GM19099 (cell line): ENCODE results near the gene OR13G1.

Source experiments
- POLR2A ChIP-seq: IDR thresholded peaks from 3 replicates; pipeline ENCODE4 v1.6.1; 2011; ENCODE audit warnings: low read depth; ENCODE audit not compliant: insufficient read length; ENCODE audit errors: extremely low read depth

The OR13G1 gene, protein sequence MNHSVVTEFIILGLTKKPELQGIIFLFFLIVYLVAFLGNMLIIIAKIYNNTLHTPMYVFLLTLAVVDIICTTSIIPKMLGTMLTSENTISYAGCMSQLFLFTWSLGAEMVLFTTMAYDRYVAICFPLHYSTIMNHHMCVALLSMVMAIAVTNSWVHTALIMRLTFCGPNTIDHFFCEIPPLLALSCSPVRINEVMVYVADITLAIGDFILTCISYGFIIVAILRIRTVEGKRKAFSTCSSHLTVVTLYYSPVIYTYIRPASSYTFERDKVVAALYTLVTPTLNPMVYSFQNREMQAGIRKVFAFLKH

DNA sequence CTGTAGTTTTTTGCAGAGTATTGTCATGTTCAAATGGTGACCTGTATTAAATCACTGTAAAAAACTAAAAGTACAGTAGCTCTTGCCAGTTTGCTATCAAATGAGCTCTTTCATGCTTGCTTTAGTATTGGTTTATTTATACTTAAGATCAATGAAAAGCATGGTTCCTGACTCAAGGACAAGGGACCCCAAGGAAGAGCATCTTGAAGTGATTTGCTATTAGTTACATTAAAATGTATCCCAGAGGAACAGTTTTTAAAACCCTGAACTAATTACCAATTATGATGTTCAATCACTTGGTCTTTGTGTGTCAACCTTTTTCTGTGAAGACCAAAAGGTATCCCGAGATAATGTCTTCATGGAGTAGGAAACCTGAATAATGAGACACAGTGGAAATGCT is at the start of gene OR13G1:
OR13G1 (minus strand) TSS at position 101 of the 400 bp plus-strand sequence. CDS start 6,698 bp downstream, outside the sequence.
- no peak for TF ChIP-seq POLR2A

DNA sequence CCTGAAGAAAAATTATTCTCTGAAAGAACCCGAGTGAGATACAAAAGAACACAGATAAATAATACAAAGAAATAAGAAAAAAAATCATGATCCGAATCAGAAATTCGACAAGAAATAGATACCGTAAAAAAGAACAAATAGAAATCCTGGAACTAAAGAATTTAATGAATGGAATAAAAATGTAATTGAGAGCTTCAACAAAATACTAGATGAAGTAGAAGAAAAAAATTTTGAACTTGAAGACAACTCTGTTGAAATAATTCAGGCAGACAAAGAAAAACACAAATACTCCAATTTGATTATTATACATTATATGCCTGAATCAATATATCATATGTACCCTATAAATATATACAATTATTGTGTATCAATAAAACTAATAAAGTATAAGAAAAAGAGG is 41.7 kb upstream of the OR13G1 start:
- no peak for TF ChIP-seq POLR2A

DNA sequence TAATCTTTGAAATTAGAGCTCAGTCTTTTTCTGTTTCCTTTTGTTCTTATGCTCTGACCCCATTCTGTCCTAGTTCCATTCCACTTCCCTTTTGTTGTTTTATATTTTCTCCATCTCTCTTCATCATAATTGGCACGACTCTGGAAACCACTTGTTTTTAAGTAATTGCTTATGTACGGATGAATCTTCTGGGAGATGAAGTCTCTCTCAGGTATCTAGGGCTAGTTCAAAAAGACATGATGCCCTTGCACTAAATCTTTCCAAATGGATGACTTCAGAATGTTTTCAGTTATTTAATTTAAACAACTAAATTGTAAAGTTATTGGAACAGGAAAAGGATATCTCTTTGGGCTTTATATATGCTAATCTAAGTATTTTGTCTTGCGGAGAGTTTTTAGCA is 37.0 kb upstream of the OR13G1 start, which contains the start of gene OR6F1:
OR6F1 (minus strand) TSS at position 101 of the 400 bp plus-strand sequence. CDS start 3,891 bp downstream, outside the sequence.
- no peak for TF ChIP-seq POLR2A

DNA sequence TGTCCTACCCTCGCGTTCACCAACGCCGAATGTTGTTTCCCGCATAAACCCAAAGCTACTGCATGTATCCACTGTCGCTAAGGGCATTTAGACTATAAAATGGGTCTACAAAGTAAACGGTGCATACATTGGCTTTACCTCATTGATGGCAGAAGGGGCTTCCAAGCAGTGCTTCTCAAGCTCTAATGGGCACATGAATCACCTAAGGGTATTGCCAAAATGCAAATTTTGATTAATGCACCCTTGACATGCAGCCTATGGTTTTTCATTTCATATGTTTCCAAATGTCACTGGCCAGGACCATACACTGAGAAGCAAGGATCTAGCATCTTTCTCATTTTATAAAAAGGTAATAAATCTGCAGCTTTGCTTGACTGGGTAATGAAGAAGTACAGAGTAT is 34.2 kb upstream of the OR13G1 start:
- no peak for TF ChIP-seq POLR2A

DNA sequence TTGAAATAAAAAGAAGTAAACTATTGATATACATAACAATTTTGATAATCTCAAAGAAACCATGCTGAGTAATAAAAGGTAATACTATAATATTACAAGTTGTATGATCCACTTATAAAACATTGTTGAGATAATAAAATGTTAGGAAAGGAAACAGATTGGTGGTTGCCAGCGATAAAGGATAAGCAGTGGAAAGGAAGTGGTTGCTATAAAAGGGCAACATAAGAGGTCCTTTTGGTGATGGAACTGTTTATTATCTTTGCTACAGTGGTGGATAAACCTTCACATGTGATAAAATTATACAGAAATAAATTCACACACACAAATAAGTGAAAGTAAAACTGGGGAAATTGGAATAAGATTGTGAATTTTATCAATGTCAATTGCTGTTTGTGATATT is 21.8 kb upstream of the OR13G1 start:
- no peak for TF ChIP-seq POLR2A

DNA sequence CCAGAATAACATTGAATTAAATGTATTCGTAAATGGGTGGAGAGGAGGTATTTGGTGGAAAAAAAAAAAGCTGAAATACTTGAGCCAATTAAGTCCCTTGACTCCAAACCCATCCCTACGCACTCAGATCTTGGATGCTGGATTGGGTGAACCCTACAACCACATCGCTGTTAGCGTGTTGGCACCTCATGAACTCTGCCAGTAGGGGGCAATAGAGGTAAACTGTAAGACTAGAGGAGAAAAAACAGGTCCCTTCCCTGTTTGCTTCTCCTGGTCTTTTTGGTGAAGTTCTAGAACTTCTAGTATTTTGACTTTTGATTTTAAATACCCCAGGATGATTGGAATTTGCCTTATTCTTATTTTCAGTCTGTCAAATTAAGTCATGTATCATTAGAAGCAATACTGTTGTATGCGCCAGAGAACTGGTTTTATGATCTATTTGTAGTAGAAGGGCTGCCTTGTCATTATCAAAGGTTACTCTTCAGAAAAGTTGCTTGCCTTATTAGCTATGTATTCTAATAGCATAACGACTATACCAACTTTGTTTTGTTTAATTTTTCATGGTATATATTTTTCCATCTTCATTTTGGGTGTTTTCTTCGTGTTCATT is 1.9 kb upstream of the OR13G1 start:
- no peak for TF ChIP-seq POLR2A

DNA sequence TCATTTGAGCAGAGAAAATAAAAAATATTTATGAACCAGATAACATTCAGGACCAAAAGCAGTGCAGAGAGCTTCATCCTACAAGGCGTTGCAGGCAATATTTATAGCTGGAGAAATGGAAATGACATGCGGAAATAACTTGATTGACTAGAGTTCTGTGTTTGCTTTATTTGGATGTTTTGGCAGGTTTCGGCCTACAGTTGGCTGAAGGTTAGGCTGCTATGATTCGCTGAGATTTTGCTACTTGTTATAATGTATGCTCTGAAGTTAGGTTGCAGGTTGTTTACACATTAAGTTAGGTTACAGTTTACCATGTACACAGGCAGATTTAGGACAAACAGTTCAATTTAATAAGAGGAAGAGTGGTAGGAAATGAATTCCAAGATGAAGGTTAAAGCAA is 632 bp upstream of the OR13G1 start:
- no peak for TF ChIP-seq POLR2A

DNA sequence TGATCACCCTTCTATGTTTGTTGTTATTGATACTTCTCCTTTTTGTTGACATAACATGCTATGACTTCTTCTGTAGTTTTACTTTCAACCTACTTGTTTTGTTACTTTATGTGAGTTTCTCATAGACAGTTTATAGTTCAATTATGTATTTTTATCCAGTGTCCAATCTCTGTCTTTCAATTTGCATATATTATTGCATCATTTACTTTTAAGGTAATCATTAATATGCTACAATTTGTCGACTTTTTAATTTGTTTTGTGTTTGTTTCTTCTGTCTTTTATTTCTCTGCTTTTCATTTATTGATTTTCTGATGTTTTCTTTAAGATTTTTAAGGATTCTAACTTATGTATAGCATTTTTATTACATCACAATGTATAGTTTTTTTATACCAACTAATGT is 10.3 kb downstream of the OR13G1 start:
- no peak for TF ChIP-seq POLR2A

DNA sequence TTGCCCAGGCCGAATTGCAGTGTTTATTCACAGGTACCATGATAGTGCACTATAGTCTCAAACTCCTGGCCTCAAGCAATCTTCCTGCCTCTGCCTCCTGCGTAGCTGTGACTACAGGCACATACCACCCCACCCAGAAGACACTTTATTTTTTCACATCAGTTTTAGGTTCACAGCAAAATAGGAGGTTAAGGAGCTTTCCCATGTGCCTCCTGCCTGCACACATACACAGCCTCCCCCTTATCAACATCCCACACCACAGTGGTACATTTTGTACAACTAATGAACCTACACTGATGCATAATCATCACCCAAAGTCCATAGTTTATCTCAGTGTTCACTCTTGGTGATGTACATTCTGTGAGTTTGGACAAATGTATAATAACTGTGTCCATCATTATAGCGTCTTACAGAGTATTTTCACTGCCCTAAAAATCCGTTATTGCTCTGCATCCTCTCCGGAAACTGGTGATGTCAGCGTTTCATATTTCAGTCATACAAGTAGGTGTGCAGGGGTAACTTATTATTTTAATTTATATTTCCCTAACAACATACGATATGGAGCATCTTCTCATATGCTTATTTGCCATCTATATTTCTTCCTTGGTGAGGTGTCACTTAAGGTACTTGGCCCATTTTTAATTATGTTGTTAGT is 23.2 kb downstream of the OR13G1 start:
- TF ChIP-seq POLR2A, result no peak

DNA sequence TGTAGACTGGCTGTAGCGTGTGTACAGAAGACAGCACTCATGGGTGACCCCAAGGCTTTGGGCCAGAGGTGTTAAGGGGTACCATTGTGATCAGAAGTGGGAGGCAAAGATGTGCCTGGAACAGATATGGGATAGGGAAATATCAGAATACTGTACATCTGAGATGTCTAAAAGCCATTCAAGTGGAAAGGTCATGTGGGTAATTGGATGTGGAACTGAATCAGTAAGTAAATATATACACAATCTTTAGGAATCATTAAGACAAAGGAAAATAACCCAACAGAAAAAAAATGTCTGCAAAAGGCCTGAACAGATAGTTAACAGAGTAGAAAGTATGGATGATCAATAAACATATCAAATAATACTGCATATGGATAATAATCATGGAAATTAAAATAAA is 26.5 kb downstream of the OR13G1 start:
- TF ChIP-seq POLR2A, result no peak

DNA sequence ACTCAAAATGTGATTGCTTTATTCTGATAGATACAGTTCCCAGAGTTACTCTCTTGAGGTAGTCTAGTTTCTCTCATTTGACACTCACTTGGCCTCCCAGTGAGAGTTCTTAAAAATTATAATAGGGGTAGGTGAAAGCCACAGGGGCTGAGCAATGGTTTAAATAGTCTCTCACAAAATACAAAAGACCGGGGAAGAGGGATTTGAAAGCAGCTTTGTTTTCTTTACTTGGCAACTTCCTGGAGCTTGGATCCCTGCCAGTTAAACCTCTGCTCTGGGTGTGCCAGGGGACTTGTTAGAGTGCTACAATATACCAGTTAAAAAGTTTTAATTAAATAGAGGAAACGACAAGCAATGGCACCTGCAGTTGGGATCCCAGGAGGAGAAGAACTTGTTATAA is 31.7 kb downstream of the OR13G1 start:
- no peak for TF ChIP-seq POLR2A

DNA sequence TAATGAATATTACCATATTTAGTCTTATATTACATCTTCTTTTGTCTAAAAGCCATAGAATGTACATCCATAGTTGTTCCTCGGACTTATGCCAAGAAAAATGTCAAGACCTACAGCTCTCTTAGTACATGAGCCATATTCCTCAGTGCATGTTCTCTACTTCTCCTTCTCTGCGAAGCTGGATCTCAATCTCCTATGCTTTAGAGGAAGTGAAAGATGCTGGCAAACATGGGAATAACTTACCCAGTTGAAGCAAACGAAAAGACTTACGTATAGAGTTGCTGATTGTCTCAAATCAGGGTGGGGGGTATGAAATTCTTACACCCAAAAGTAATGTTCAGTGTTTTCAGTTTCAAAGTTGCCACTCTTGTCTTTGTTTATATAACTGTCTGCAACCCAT is 32.7 kb downstream of the OR13G1 start:
- TF ChIP-seq POLR2A, result no peak

DNA sequence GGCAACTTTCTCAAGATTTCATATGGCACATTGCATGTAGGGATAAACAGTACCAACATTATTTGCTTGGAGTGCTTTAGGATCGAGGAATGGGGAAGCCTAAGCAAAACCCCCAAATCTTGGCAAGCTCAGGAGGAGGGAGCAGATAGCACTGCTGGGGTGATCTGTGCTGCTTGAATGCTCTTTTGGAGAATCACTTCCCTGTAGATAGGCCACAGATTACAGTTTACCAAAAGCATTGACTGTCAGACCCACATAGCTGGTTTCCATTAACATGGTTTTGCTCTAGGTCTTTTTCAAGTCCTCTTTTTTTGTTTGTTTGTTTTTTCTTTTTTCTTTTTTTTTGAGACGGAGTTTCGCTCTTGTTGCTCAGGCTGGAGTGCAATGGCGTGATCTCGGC is 36.8 kb downstream of the OR13G1 start:
- no peak for TF ChIP-seq POLR2A

DNA sequence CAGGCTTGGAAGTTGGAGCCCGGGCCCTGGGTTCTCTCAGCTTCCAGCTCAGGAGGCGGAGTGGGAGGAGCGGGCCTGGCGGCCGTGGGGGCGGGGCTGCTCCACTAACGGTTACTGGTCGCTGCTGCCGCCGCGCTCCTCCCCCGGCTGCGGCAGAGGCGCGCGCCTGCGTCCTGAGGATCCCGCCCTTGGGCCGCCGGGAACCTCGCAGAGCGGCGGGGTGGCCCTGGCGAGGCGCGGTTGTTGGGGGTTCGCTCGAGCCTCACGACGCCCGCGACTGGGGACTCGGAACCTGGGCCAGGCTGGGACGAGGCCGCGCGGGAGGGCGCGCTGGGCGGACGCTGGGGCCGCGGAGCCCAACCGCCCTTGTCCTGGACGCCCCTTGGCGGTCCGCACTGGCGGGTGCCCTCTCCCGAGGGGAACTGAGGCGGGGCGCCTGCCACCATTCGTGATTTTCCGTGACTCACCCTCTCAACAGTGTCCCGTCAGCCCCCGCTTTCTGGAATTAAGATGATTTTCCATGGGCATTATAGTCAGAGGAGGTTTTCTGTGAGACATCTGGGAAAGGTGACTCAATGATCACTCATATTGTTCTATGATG is 40.1 kb downstream of the OR13G1 start:
- no peak for TF ChIP-seq POLR2A

DNA sequence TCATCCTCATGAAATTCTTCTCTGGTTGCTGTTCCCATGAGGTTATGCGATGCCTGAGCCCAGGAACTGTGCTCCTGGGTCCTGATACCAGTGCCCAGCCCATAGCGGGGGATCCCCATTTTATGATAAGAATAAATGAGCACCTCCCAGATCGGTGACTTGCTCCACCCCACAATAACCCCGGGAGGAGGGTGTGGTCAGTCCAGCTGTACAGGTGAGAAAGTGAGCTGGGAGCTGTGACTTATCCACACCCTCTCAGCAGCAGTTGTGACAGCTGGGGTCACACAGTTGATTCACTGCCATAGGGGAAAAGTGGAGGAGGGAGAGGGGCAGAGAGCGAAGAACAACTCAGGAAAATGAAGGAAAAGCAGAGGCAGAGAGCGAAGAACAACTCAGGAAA is 40.8 kb downstream of the OR13G1 start:
- TF ChIP-seq POLR2A, result no peak

DNA sequence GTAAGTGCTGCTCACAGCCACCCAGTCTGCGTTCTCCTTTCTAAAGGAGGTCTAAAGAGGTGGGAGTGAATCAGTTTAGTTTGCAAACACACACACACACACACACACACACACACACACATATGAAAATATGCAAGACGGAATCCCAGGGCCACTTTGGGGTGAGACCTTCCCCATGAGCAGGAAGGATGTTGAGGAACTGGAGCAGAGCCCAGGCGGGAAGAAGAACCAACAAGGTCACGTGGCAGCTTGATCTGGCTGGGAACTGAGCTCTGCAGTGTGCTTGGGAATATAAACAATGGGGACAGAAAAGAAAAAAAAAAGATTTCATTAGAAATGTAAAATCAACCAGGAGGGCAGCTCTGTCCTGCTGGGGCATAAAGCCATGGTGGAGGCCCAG is 41.5 kb downstream of the OR13G1 start:
- no peak for TF ChIP-seq POLR2A
